HepG2 (cell line): ENCODE results near the gene TFAM. TPM values are rescaled to one million over a fixed set of nuclear protein-coding genes. Genes with fewer than 3 reads are reported as not detected.

Experiments used
- ATAC-seq: fragments of 200-7000 bp; cut with Tn5 transposase; 3 replicates; pipeline ENCODE4 v1.9.1; 2020; ENCODE audit warnings: mild to moderate bottlenecking, moderate library complexity
- BruUV-seq: library from RNA; stranded (reverse); fragments of 400-500 nt; replicated peaks from 2 replicates; lab custom pipeline; 2021; lab: Mats Ljungman, UMichigan
- CTCF ChIA-PET: fragments of 300-600 bp; formaldehyde crosslinking; extraction: SDS; loops from one replicate; lab custom pipeline; 2021; ENCODE audit warnings: low total read pairs, inconsistent platforms, low intra/inter-chr PET ratio; lab: Yijun Ruan, JAX
- POLR2A ChIA-PET: fragments of 350-600 bp; sonication (Branson Sonifier 250); formaldehyde crosslinking; loops from one replicate; lab custom pipeline; 2020; ENCODE audit warnings: antibody characterized with exemption, inconsistent platforms; lab: Yijun Ruan, JAX
- DNase-seq: peaks from one replicate; pipeline ENCODE4 v3.0.0-alpha.2; 2015; ENCODE audit warnings: low spot score
- FAIRE-seq: peaks from 3 replicates; lab custom pipeline; 2011; peaks lifted over from hg19 to GRCh38; lab: Jason Lieb, UNC
- H2AFZ ChIP-seq: one replicate; pipeline ENCODE4 v1.6.1; 2011; ENCODE audit warnings: low read length, inconsistent platforms
- H3K27ac ChIP-seq: fragments of 300-600 bp; 3 replicates; pipeline ENCODE4 v1.8.0; 2011; ENCODE audit warnings: mixed run types, mild to moderate bottlenecking, mixed read lengths, low read length, inconsistent platforms; ENCODE audit not compliant: insufficient read depth; ENCODE audit errors: extremely low read length
- H3K27me3 ChIP-seq, 2 experiments: fragments of 200-600 bp in 1 of 2; 2 replicates in 1 of 2; 3 replicates in 1 of 2; pipeline versions ENCODE4 v1.6.0 to v1.8.0; 2011; ENCODE audit warnings: low read length in 2 of 2, mild to moderate bottlenecking in 2 of 2, moderate library complexity in 2 of 2, inconsistent platforms in 1 of 2; ENCODE audit not compliant: insufficient read depth in 2 of 2, control insufficient read depth in 1 of 2
- H3K36me3 ChIP-seq, 2 experiments: fragments of 200-600 bp in 1 of 2; replicated peaks in 1 of 2; 2 replicates in 1 of 2; 3 replicates in 1 of 2; pipeline versions ENCODE4 v1.5.1 to v1.8.0; 2011; ENCODE audit warnings: low read length in 2 of 2, inconsistent platforms in 1 of 2; ENCODE audit not compliant: insufficient read depth in 2 of 2, control insufficient read depth in 1 of 2
- H3K4me1 ChIP-seq: 2 replicates; pipeline ENCODE4 v1.5.1; 2012; ENCODE audit warnings: low read length, inconsistent platforms; ENCODE audit not compliant: insufficient read depth
- H3K4me2 ChIP-seq: 2 replicates; pipeline ENCODE4 v1.6.0; 2011; ENCODE audit warnings: low read depth, low read length, inconsistent platforms
- H3K4me3 ChIP-seq, 3 experiments: fragments of 200-600 bp in 1 of 3; sonication (generic), shearing (Covaris generic) in 1 of 3; replicated peaks in 1 of 3; 2 replicates each; pipeline ENCODE4 v1.5.1; 2011 to 2016; ENCODE audit warnings: low read length in 3 of 3, inconsistent platforms in 2 of 3, low read depth in 2 of 3, mild to moderate bottlenecking in 2 of 3, control low read depth in 1 of 3, mixed read lengths in 1 of 3; ENCODE audit not compliant: insufficient read depth in 1 of 3
- H3K79me2 ChIP-seq: one replicate; pipeline ENCODE4 v1.6.1; 2011; ENCODE audit warnings: low read length, inconsistent platforms; ENCODE audit not compliant: insufficient read depth
- H3K9ac ChIP-seq: 2 replicates; pipeline ENCODE4 v1.6.0; 2011; ENCODE audit warnings: mild to moderate bottlenecking, low read depth, low read length, inconsistent platforms; ENCODE audit not compliant: insufficient read depth
- H3K9me3 ChIP-seq: 2 replicates; pipeline ENCODE4 v1.5.1; 2012; ENCODE audit warnings: mild to moderate bottlenecking, low read length
- H4K20me1 ChIP-seq: 2 replicates; pipeline ENCODE4 v1.6.0; 2011; ENCODE audit warnings: inconsistent platforms, mild to moderate bottlenecking, low read length, moderate library complexity; ENCODE audit not compliant: insufficient read depth
- CEBPB ChIP-seq: IDR thresholded peaks from 2 replicates; pipeline ENCODE4 v1.6.1; 2011; ENCODE audit warnings: low read depth, low read length, improper control_type of control experiment, borderline replicate concordance
- GATAD2A ChIP-seq: IDR thresholded peaks from 2 replicates; pipeline ENCODE4 v1.6.1; 2016
- MAFF ChIP-seq: IDR thresholded peaks from 2 replicates; pipeline ENCODE4 v1.6.1; 2011; ENCODE audit warnings: low read depth, low read length, improper control_type of control experiment
- MAFK ChIP-seq, 2 experiments: IDR thresholded peaks in 1 of 2; conservative IDR thresholded peaks in 1 of 2; 2 replicates each; pipeline ENCODE4 v1.6.1; 2011; ENCODE audit warnings: improper control_type of control experiment in 2 of 2, low read length in 2 of 2
- SIN3A ChIP-seq: IDR thresholded peaks from 2 replicates; pipeline ENCODE4 v1.6.1; 2011; ENCODE audit warnings: low read depth, mild to moderate bottlenecking, control low read depth, low read length, borderline replicate concordance
- TEAD2 ChIP-seq: sonication (generic); formaldehyde crosslinking; IDR thresholded peaks from 2 replicates; pipeline ENCODE4 v1.9.0; 2021; ENCODE audit warnings: missing genetic modification reagents
- ZNF598 ChIP-seq: sonication (generic); formaldehyde crosslinking; IDR thresholded peaks from 2 replicates; pipeline ENCODE4 v1.5.1; 2020; ENCODE audit warnings: mild to moderate bottlenecking, missing genetic modification reagents, borderline replicate concordance
- ZNF776 ChIP-seq: sonication (generic); formaldehyde crosslinking; IDR thresholded peaks from 2 replicates; pipeline ENCODE4 v1.4.0; 2020; ENCODE audit warnings: mild to moderate bottlenecking, missing genetic modification reagents
- WGBS: methylation state at CpG from one replicate; pipeline ENCODE4 v1.1.6; 2017; ENCODE audit warnings: low lambda C conversion rate; 5-methylcytosine and 5-hydroxymethylcytosine counted together
- in situ Hi-C: cut with HindIII; loops from 2 replicates; pipeline ENCODE4 v1.10.0; 2017; ENCODE audit warnings: low pct_unique_long_range_greater_than_20kb; ENCODE audit not compliant: extremely low pct_ligation_motif_present
- intact Hi-C: fragments of 100-400 bp; cut with micrococcal nuclease; formaldehyde crosslinking; loops from one replicate; pipeline ENCODE4 v1.10.0; 2022; ENCODE audit not compliant: unreplicated experiment
- polyA plus RNA-seq, 8 experiments: library from polyadenylated mRNA; depleted of rRNA in 3 of 8; stranded (reverse) in 7 of 8; unstranded in 1 of 8; fragments of >200 nt; fragmentation: Illumina TruSeq in 4 of 8; extraction: Trizol in 4 of 8; gene quantifications; 2 replicates each; pipeline versions ENCODE4 v1.2.1 to v1.2.3, GENCODE V29; 2011 to 2016; ENCODE audit warnings: low read depth in 4 of 8, missing spikeins in 1 of 8, mixed read lengths in 1 of 8; ENCODE audit not compliant: insufficient read depth in 1 of 8
- total RNA-seq, 5 experiments: library from RNA; depleted of rRNA; stranded (reverse); fragments of >200 nt; fragmentation: Illumina TruSeq; extraction: Trizol; gene quantifications; 2 replicates each; pipeline ENCODE4 v1.2.3, GENCODE V29; 2016; ENCODE audit warnings: low read depth in 1 of 5

Gene TFAM
- total and polyA plus RNA-seq, 2 of the 13 experiments (the other 11 are each of a cell fraction or from before 2014, with no cell fraction given), result 18.4 to 125 TPM

DNA sequence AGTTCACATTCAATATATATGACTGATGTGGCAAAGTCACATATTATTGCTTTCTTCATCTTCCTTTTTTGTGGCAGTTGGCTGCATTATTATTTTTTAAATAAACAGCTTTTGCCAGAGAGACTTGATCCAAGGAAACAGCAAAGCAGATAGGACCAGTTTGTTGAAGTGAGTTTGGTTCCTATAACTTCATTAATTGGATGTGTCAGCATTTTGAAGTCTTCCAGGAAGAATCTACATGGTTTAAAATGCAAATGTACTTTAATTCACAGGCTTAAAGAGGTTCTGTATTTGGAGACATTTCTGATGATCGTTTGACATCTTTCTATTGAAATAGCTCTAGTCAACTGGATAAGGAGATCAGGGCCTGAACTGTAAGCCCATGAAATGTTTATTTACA, 37.2 kb upstream of the TFAM start:
- no TSS peak for BruUV-seq
- POLR2A ChIA-PET, result interaction anchor here (0.8 to 1.0 kb wide), 2 partner anchors 12 to 14 kb away, joined by 3 to 4 read pairs; no protein-coding TSS in a partner anchor
- DNase-seq, result no peak

DNA sequence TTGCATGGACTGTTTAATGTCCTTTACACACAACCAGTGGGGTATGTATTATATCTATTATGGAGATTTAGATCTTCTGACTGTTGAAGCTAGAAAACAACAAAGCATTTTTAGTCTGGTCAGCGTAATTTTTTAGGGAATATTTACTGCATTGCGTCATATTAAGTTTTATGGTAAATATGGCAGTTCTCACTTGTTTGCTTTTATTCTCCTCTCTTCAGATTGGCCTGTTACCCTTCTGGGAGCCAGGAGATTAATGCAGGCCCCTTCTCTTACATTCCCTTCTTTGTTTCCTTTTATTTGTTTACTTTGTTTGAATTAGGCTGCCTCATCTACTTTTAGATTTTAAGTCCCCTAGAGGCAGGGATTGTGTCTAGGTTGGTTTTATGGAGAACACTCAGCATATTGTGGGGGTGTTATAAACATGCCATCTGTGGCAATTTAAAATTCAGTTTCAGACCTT, 36.6 kb upstream of the TFAM start:
- H3K4me2 ChIP-seq, result no peak overlapping the region
- 89% methylated on average over 2 of the region's 2 CpGs for WGBS
- in situ Hi-C loops (no loop called here), intact Hi-C loops (no loop called here)
- 0 out of 2 replicates have a peak, but pooled peaks cover 4% of the 10 kb centered on the region for H4K20me1 ChIP-seq
- H3K9ac ChIP-seq, result no peak overlapping the region
- H2AFZ ChIP-seq, result no peak overlapping the region
- H3K79me2 ChIP-seq, result peaks cover 16% of the 10 kb centered on the region
- H3K4me1 ChIP-seq, result peaks cover 40% of the 10 kb centered on the region
- BruUV-seq, result no TSS peak
- TF ChIP-seq GATAD2A (CRISPR knock-in tag) (0 out of 2 replicates have a peak, but pooled peaks have one; percentile 11), TEAD2 (CRISPR knock-in tag) (no peak), MAFF (peak; percentile 87), MAFK (conservative IDR thresholded peaks at IDR 0.05 in 1 of 2, IDR thresholded peaks at IDR 0.05 in 1 of 2; ENCODE audit: low read length in 2 of 2) (peak; percentile 84 to 88), CEBPB (peak; percentile 68; the same call in 1 of the 2 replicates), ZNF776 (CRISPR knock-in tag) (no peak)
- H3K27me3 ChIP-seq, result no peaks in the 10 kb centered on the region
- no peaks in the 10 kb centered on the region; a peak in 1 of 5 replicates for H3K36me3 ChIP-seq
- CTCF ChIA-PET, result no interaction called here
- FAIRE-seq (no peak), ATAC-seq (no peak), DNase-seq (peak; percentile 26)
- no peak overlapping the region for H3K4me3 ChIP-seq
- no peaks in the 10 kb centered on the region for H3K9me3 ChIP-seq
- H3K27ac ChIP-seq, result no peak overlapping the region
- POLR2A ChIA-PET, result interaction anchor here (1.0 kb wide), 1 partner anchor 14 kb away, joined by 4 read pairs; no protein-coding TSS in a partner anchor

More for the DNA sequence above, 37.2 kb upstream of the TFAM start:
- Histone ChIP-seq H3K27ac (no peak overlapping the region), H3K9me3 (no peaks in the 10 kb centered on the region), H2AFZ (no peak overlapping the region), H3K27me3 (no peaks in the 10 kb centered on the region), H3K4me2 (no peak overlapping the region), H3K4me1 (peaks cover 35% of the 10 kb centered on the region), H4K20me1 (0 out of 2 replicates have a peak, but pooled peaks cover 4% of the 10 kb centered on the region), H3K79me2 (peaks cover 16% of the 10 kb centered on the region), H3K4me3 (no peak overlapping the region), H3K9ac (no peak overlapping the region), H3K36me3 (no peaks in the 10 kb centered on the region; a peak in 1 of 5 replicates)
- 11% methylated on average over 1 of the region's 1 CpG for WGBS
- CTCF ChIA-PET, result no interaction called here
- FAIRE-seq, result no peak
- TF ChIP-seq MAFF (peak; percentile 85), MAFK (conservative IDR thresholded peaks at IDR 0.05 in 1 of 2, IDR thresholded peaks at IDR 0.05 in 1 of 2; ENCODE audit: low read length in 2 of 2) (peak; percentile 88 to 92), ZNF598 (CRISPR knock-in tag) (no peak), SIN3A (no peak)
- intact Hi-C loops (no loop called here), in situ Hi-C loops (no loop called here)
- ATAC-seq, result no peak
